ENCODE measurements around the gene ADAMTSL5. TPM values are rescaled to one million over a fixed set of nuclear protein-coding genes. Genes with fewer than 3 reads are reported as not detected.

The ADAMTSL5 gene
- total and polyA plus RNA-seq, 2 donors (not counting 1 experiment from before 2014, with no cell fraction given) = 3.1 to 4.7 TPM

- Histone ChIP-seq H3K36me3 (ENCODE audit: control insufficient read depth, insufficient read depth, low read length) (no peaks in the 10 kb centered on the region), H2AFZ (ENCODE audit: low read length) (no peak overlapping the region), H3K4me3 (replicated peaks in 1 of 4; ENCODE audit: control extremely low read depth in 1 of 4, insufficient read depth in 1 of 4, low read depth in 3 of 4, low read length in 4 of 4) (no peak overlapping the region), H3K27me3 (ENCODE audit: control insufficient read depth, insufficient read depth, low read length) (no peaks in the 10 kb centered on the region), H3K9me3 (ENCODE audit: control insufficient read depth, insufficient read depth, low read depth, low read length) (no peaks in the 10 kb centered on the region), H3K9ac (ENCODE audit: insufficient read depth, low read length) (no peak overlapping the region), H4K20me1 (ENCODE audit: control insufficient read depth, extremely low read depth, insufficient read depth, low read length) (no peaks in the 10 kb centered on the region), H3K4me2 (ENCODE audit: extremely low read depth, insufficient read depth, low read length) (no peak overlapping the region), H3K27ac (ENCODE audit: insufficient read depth, low read length) (no peak overlapping the region), H3K79me2 (ENCODE audit: control insufficient read depth, insufficient read depth, low read length) (no peaks in the 10 kb centered on the region), H3K4me1 (ENCODE audit: control insufficient read depth, extremely low read depth, insufficient read depth, low read length) (no peaks in the 10 kb centered on the region)
- TF ChIP-seq EZH2 (IDR thresholded peaks at IDR 0.05; ENCODE audit: low read length, missing control alignments) = no peak
- no peak for TF ChIP-seq CTCF (conservative IDR thresholded peaks at IDR 0.05 in 1 of 2, IDR thresholded peaks at IDR 0.05 in 1 of 2; ENCODE audit: low read depth in 1 of 2, low read length in 2 of 2)
- no peak for DNase-seq (ENCODE audit: low read depth in 2 of 2)
Measured at GRCh38 chr19:1534972-1535371, 22.2 kb upstream of the ADAMTSL5 start.

GRCh38 chr19:1533510-1534150 lies 20.8 kb upstream of the ADAMTSL5 start:
- DNase-seq (ENCODE audit: low read depth in 2 of 2) = no peak
- no peak overlapping the region for H3K9ac ChIP-seq (ENCODE audit: insufficient read depth, low read length)
- no peak overlapping the region for H2AFZ ChIP-seq (ENCODE audit: low read length)
- no peak overlapping the region for H3K4me3 ChIP-seq (replicated peaks in 1 of 4; ENCODE audit: control extremely low read depth in 1 of 4, insufficient read depth in 1 of 4, low read depth in 3 of 4, low read length in 4 of 4)
- H3K79me2 ChIP-seq (ENCODE audit: control insufficient read depth, insufficient read depth, low read length) = no peaks in the 10 kb centered on the region
- H3K27me3 ChIP-seq (ENCODE audit: control insufficient read depth, insufficient read depth, low read length) = no peaks in the 10 kb centered on the region
- H3K4me2 ChIP-seq (ENCODE audit: extremely low read depth, insufficient read depth, low read length) = no peak overlapping the region
- H4K20me1 ChIP-seq (ENCODE audit: control insufficient read depth, extremely low read depth, insufficient read depth, low read length) = no peaks in the 10 kb centered on the region
- no peak overlapping the region for H3K27ac ChIP-seq (ENCODE audit: insufficient read depth, low read length)
- no peaks in the 10 kb centered on the region for H3K36me3 ChIP-seq (ENCODE audit: control insufficient read depth, insufficient read depth, low read length)
- H3K4me1 ChIP-seq (ENCODE audit: control insufficient read depth, extremely low read depth, insufficient read depth, low read length) = no peaks in the 10 kb centered on the region
- TF ChIP-seq CTCF (conservative IDR thresholded peaks at IDR 0.05 in 1 of 2, IDR thresholded peaks at IDR 0.05 in 1 of 2; ENCODE audit: low read depth in 1 of 2, low read length in 2 of 2) = no peak
- no peak for TF ChIP-seq EZH2 (IDR thresholded peaks at IDR 0.05; ENCODE audit: low read length, missing control alignments)
- H3K9me3 ChIP-seq (ENCODE audit: control insufficient read depth, insufficient read depth, low read depth, low read length) = no peaks in the 10 kb centered on the region

- no peak overlapping the region for H3K4me2 ChIP-seq (ENCODE audit: extremely low read depth, insufficient read depth, low read length)
- H3K27ac ChIP-seq (ENCODE audit: insufficient read depth, low read length) = no peak overlapping the region
- no peak for DNase-seq (ENCODE audit: low read depth in 2 of 2)
- no peak overlapping the region for H3K9ac ChIP-seq (ENCODE audit: insufficient read depth, low read length)
- no peak overlapping the region for H2AFZ ChIP-seq (ENCODE audit: low read length)
- H4K20me1 ChIP-seq (ENCODE audit: control insufficient read depth, extremely low read depth, insufficient read depth, low read length) = no peaks in the 10 kb centered on the region
- no peaks in the 10 kb centered on the region for H3K9me3 ChIP-seq (ENCODE audit: control insufficient read depth, insufficient read depth, low read depth, low read length)
- H3K27me3 ChIP-seq (ENCODE audit: control insufficient read depth, insufficient read depth, low read length) = no peaks in the 10 kb centered on the region
- no peaks in the 10 kb centered on the region for H3K79me2 ChIP-seq (ENCODE audit: control insufficient read depth, insufficient read depth, low read length)
- TF ChIP-seq EZH2 (IDR thresholded peaks at IDR 0.05; ENCODE audit: low read length, missing control alignments) (no peak), CTCF (conservative IDR thresholded peaks at IDR 0.05 in 1 of 2, IDR thresholded peaks at IDR 0.05 in 1 of 2; ENCODE audit: low read depth in 1 of 2, low read length in 2 of 2) (no peak)
- no peaks in the 10 kb centered on the region for H3K4me1 ChIP-seq (ENCODE audit: control insufficient read depth, extremely low read depth, insufficient read depth, low read length)
- no peak overlapping the region for H3K4me3 ChIP-seq (replicated peaks in 1 of 4; ENCODE audit: control extremely low read depth in 1 of 4, insufficient read depth in 1 of 4, low read depth in 3 of 4, low read length in 4 of 4)
- H3K36me3 ChIP-seq (ENCODE audit: control insufficient read depth, insufficient read depth, low read length) = no peaks in the 10 kb centered on the region
Measured at GRCh38 chr19:1532003-1532402, 19.2 kb upstream of the ADAMTSL5 start.

All from fibroblast of lung (primary cell).